SH-SY5Y (cell line): ENCODE data around the gene HOXA4.
A peak's percentile ranks its signal among the peaks of the same experiment; 100 is the strongest.

Source experiments
- GATA2 ChIP-seq: IDR thresholded peaks from 2 replicates; pipeline ENCODE4 v1.6.1; 2011; ENCODE audit warnings: mild to moderate bottlenecking, low read depth, low read length
- GATA3 ChIP-seq: IDR thresholded peaks from 2 replicates; pipeline ENCODE4 v1.6.1; 2011; ENCODE audit warnings: low read depth, mild to moderate bottlenecking, low read length, moderate library complexity

HOXA4 gene

GRCh38 chr7:27156916-27157701, 26.6 kb upstream of the HOXA4 start:
- no peak for TF ChIP-seq GATA3
- no peak for TF ChIP-seq GATA2

GRCh38 chr7:27156508-27156898, 25.9 kb upstream of the HOXA4 start, which contains the start of gene HOXA7:
Gene HOXA7, minus strand, starts transcription at chr7:27156675. Its CDS starts 130 bp downstream, at chr7:27156545.
- TF ChIP-seq GATA3: no peak
- TF ChIP-seq GATA2: no peak

DNA sequence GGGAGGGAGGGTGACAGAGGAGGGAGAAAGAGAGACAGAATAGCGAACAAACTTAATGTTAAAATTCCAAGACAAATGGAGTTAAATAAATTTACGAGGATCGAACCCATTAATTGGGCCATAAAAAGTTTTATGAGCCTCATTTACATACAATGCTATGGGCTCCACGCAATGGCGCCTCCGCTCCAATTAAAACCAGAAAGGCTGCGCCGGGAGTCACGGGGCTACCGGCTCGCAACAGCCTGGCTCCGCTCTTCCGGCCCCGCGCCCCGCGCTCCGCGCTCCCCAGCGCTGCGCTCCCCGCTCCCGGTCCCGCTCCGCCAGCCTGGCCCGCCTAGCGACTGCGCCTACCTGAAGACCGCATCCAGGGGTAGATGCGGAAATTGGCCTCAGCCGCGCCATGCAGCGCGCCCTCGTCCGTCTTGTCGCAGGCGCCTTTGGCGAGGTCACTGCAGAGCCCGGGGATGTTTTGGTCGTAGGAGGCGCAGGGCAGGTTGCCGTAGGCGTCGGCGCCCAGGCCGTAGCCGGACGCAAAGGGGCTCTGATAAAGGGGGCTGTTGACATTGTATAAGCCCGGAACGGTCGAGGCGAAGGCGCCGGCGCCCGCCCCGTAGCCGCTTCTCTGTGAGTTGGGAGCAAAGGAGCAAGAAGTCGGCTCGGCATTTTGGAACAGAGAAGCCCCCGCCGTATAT, 25.4 kb upstream of the HOXA4 start:
- no peak for TF ChIP-seq GATA2
- TF ChIP-seq GATA3: no peak

DNA sequence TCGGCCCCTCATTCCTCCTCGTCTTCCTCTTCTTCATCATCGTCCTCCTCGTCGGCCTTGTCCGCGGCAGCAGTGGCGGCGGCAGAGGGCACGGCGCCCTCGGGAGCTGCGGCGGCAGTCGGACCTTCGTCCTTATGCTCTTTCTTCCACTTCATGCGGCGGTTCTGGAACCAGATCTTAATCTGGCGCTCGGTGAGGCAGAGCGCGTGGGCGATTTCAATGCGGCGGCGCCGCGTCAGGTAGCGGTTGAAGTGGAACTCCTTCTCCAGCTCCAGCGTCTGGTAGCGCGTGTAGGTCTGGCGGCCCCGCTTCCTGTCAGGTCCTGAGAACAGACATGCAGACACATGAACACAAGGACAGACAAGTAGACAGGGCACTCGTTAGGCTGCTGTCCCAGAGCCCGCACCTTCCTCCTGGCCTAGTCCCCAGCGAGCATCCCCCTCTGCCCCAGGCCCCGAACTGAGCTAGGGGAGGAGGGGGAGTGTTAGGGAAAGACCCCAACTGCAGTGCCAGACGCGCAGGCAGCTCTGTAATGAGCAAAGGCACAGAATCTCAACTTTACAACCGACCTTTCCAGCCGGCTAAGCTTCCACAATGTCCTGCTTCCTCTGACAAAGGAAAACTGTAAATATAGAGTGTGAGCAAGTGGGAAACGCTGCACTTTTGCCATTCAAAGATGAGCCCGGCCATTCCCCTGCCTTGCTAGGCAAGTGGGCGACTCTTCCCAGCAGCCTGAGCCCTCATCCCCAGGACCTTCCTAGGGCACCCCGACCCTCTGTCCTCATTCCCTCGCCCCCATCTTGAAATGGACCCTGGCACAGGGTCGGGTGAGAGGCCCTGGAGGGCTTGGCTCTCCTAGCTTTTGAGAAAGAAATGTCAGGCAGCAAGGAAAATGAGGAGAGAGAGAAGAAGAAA, 24.6 kb upstream of the HOXA4 start:
- TF ChIP-seq GATA3 (no peak), GATA2 (peak; percentile 47; the same call in 1 of the 2 replicates)

- TF ChIP-seq GATA2 (no peak), GATA3 (no peak)
Observed at GRCh38 chr7:27154369-27154768, 23.8 kb upstream of the HOXA4 start.

DNA sequence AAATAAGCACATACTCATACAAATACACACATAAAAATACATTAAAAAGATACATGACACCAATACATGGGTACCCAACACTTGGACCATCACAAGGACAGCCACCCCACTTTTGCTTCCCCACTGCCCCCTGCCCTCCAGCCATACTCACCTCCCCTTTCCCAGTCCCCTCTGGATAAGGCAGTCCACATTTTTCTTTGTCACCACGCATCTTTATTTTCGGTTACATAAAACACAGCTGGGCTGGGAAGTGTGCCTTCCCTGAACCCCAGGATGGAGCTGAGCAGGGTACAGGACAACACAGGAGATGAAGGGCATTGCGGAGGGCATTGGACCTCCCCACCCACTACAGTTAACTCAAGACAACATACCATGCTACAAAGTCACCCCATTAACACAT, 23.0 kb upstream of the HOXA4 start:
- TF ChIP-seq GATA2 (no peak), GATA3 (no peak)

- no peak for TF ChIP-seq GATA2
- TF ChIP-seq GATA3: no peak
Observed at GRCh38 chr7:27152816-27153442, 22.4 kb upstream of the HOXA4 start.

DNA sequence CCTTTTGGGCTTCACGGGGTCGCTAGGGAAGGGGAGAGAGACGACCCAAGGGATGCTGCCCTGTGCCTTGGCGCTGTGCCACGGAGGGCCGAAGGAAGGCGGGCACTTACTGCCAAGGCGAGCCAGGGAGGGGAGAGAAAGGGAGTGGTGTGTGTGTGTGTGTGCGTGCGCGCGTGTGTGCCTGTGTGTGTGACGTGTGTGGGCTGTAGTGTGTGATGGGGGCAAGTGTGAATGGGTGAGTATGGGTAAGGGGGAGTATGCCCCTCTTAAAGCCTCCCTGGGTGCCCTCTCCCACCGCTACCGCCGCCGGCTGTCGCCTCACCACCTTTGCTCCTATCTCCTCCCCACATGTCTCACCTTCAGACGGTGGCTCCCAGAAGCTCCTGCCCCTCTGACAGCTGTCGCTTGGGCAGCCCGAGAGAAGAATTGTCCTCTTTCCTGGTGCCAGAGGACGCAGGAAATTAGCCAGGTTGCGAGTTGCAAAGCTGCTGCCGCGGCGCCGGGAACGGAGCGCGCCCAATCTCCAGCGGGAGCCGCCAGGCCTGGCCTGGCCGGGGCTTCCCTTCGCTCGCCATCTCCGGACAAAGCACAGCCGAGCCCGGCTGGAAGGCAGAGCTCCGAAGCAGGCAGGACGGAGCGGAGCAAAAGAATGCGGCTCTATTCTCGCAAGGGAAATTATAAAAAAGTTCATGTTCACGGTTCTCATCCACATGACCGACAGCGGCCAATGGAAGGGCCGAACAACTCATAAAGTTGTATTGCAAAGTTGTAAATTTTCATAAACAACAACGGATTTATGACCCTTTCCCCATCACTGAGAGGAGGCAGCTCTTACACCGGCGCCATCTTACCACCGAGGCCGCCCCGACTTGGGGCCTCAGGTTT, 21.6 kb upstream of the HOXA4 start, which contains the start of gene HOXA3:
Gene HOXA3, minus strand, starts transcription at position 653 of the 885 bp plus-strand sequence. CDS start 41,943 bp downstream, outside the sequence.
- TF ChIP-seq GATA2: no peak
- TF ChIP-seq GATA3: no peak

GRCh38 chr7:27151341-27151930, 20.9 kb upstream of the HOXA4 start:
- no peak for TF ChIP-seq GATA2
- no peak for TF ChIP-seq GATA3

DNA sequence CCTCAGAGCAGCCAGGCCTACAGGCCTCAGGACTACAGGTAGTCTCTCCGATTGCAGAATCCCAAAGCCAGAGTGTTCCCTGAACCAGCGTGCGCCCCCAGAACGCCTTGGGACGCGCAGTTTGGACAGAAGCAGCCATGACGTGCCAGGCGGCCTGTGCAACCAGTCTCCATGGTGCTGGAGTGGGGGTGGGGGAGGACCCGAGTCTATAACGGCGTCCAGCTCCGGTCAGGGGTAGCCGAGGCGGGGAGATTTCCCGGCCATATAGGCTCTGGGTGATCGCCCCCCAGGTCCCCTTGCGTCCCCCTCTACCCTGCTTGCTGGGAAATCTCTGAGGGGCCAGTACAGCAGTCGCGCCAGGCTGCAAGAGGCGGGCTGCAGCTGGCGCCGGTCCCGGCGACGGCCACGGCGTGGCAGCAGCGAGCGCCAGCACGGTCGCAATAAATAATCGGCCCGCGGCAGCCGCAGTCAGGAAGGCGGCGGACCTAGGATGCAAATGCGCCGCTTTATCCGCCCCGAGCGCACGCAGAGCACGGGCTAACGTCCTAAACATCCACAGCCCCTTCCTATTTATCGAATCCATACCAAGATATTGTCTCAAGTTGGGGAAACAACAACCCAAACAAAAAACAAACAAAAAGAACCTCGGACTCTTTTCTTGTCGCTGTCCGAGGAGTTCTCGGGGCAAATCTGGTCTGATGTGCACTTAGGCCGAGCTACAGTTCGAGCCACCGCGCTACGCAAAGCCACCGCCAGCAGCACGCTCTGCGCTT, 20.2 kb upstream of the HOXA4 start:
- TF ChIP-seq GATA2 (no peak), GATA3 (no peak)

DNA sequence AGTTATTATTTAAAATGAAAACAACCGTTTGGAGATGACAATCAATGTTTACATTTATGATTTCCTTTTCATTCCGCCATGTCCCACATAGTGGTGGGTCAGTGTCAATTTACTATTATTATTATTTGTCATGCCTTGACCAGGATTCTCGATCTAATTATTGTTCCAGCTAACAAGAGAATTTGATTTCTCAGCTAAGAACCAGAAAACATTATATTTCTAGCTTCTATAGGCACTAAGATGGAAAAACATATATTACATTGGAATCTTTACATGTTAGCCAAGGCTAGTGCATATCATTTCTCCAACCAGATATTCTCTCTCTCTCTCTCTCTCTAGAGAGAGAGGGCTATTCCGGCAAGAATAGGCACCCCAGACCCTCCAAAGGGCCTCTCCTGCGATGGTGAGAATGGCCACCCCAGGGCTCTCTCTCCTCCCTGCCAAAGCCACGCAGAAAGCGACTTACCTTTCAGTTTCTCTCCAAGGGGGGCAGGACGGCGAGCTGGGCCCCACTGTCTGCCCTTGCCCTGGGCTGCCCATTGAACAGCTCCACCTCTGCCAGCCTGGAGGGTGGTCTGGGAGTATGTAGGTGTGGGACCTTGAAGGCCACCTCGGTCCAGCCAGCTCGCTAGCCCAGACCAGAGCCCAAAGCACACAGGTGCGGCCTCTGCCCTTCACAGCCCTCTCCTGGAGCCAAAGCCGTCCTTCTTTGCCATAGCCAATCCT, 19.4 kb upstream of the HOXA4 start:
- TF ChIP-seq GATA3: no peak
- TF ChIP-seq GATA2: no peak
